GM06990 (cell line): Measurements from ENCODE around the gene POLR3GL.
"Not testable (repeated sequence)": the region's sequence is repeated elsewhere in the genome, so short reads cannot be mapped to it uniquely, and the experiment has no call there.

ENCODE experiments used
- DNase-seq: peaks from one replicate; pipeline ENCODE4 v3.0.0-alpha.2; 2011; ENCODE audit not compliant: insufficient read length; ENCODE audit errors: extremely low read depth
- H3K27me3 ChIP-seq: replicated peaks from 2 replicates; pipeline ENCODE4 v1.6.0; 2011; ENCODE audit warnings: low read length; ENCODE audit not compliant: control insufficient read depth, insufficient read depth
- H3K36me3 ChIP-seq: 2 replicates; pipeline ENCODE4 v1.5.1; 2011; ENCODE audit warnings: low read length; ENCODE audit not compliant: control insufficient read depth, insufficient read depth
- H3K4me3 ChIP-seq: replicated peaks from 2 replicates; pipeline ENCODE4 v1.5.1; 2011; ENCODE audit warnings: low read depth, mild to moderate bottlenecking, control low read depth, low read length
- TF ChIP-seq, protein P1 (sequence below): IDR thresholded peaks from 2 replicates; pipeline ENCODE4 v1.5.1; 2011; ENCODE audit warnings: low read length, control low read depth, mild to moderate bottlenecking, inconsistent platforms; ENCODE audit not compliant: insufficient read depth, poor library complexity, severe bottlenecking

The POLR3GL gene

GRCh38 chr1:145927916-145928643 lies 36.4 kb upstream of the POLR3GL start:
- Histone ChIP-seq H3K4me3 (peak overlapping the region; percentile 94), H3K36me3 (peaks cover 1% of the 10 kb centered on the region), H3K27me3 (no peaks in the 10 kb centered on the region)
- DNase-seq = peak; percentile 23
- TF ChIP-seq, protein P1, sequence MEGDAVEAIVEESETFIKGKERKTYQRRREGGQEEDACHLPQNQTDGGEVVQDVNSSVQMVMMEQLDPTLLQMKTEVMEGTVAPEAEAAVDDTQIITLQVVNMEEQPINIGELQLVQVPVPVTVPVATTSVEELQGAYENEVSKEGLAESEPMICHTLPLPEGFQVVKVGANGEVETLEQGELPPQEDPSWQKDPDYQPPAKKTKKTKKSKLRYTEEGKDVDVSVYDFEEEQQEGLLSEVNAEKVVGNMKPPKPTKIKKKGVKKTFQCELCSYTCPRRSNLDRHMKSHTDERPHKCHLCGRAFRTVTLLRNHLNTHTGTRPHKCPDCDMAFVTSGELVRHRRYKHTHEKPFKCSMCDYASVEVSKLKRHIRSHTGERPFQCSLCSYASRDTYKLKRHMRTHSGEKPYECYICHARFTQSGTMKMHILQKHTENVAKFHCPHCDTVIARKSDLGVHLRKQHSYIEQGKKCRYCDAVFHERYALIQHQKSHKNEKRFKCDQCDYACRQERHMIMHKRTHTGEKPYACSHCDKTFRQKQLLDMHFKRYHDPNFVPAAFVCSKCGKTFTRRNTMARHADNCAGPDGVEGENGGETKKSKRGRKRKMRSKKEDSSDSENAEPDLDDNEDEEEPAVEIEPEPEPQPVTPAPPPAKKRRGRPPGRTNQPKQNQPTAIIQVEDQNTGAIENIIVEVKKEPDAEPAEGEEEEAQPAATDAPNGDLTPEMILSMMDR = no peak

DNA sequence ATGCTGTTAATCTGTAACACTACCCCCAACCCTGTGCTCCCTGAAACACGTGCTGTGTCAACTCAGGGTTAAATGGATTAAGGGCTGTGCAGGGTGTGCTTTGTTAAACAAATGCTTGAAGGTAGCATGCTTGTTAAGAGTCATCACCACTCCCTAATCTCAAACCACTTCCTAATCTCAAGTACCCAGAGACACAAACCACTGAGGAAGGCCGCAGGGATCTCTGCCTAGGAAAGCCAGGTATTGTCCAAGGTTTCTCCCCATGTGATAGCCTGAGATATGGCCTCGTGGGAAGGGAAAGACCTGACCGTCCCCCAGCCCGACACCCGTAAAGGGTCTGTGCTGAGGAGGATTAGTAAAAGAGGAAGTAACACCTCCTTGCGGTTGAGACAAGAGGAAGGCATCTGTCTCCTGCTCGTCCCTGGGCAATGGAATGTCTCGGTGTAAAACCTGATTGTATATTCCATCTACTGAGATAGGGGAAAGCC lies 31.9 kb upstream of the POLR3GL start:
- not testable (repeated sequence) for H3K27me3 ChIP-seq, H3K36me3 ChIP-seq, DNase-seq, H3K4me3 ChIP-seq

DNA sequence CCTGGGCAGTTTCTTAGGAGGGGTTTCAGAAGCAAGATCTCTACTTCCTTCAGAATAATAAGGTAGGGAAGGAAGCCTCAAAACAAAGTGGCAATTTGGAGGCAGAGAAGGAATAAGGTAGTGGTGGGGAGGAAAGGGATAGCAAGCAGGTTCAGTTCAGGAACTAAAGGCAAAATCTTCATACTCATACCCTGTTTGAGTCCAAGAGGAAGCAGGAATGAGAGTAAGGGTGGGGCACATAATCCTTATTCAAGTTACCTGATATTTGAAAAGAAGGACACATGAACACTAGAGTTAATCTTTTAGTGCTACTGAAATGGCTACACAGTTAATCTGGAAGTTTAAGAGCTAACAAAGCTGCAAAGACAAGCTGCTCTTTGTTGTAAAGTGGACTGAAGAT lies 28.8 kb upstream of the POLR3GL start:
- DNase-seq = no peak
- H3K4me3 ChIP-seq = no peak overlapping the region
- peaks cover 2% of the 10 kb centered on the region for H3K36me3 ChIP-seq
- H3K27me3 ChIP-seq = no peaks in the 10 kb centered on the region
- TF ChIP-seq, protein P1 = no peak

DNA sequence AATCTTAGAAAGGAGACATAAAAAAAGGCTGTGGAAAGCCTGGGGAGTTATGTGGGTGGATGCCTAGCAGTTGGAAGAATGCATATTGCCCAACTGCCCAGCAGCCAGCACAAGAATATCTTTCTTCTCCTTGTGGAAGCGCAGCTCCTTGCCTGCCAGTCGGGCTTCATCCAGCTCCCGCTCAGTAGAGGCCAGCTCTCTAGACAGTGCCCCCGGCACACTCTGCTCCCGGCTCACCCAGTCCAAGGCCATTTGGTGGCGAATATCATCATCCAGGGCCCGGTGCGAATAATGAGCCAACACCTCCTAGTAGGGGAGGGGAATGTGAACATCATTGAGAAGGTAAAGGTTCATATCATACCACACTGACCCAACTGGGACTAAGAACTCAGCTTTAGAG lies 28.2 kb upstream of the POLR3GL start:
- H3K36me3 ChIP-seq = peaks cover 2% of the 10 kb centered on the region
- no peak for DNase-seq
- TF ChIP-seq, protein P1 = no peak
- H3K27me3 ChIP-seq = no peaks in the 10 kb centered on the region
- H3K4me3 ChIP-seq = no peak overlapping the region

GRCh38 chr1:145937436-145937835 lies 27.1 kb upstream of the POLR3GL start:
- no peak for DNase-seq
- Histone ChIP-seq H3K4me3 (no peak overlapping the region), H3K36me3 (peaks cover 3% of the 10 kb centered on the region), H3K27me3 (no peaks in the 10 kb centered on the region)
- TF ChIP-seq, protein P1 = no peak

DNA sequence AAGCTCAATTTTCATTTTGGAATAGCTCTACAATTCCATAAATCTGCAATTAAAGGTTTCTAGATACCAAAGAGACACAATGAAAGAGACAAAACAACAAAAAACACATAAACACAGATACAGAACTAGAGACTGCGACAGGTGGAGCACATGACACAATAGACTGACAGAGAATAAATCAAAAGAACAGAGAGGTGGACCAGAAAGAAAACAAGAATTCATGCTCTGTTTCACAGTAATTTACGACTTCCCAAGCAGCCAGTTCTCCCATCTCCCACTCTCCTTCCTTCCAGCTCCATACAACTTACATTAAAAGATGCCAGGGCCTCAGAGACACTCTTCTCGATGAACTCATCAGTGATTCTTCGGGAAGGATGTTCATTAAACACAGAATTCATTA lies 22.1 kb upstream of the POLR3GL start:
- peaks cover 1% of the 10 kb centered on the region for H3K36me3 ChIP-seq

More for the DNA sequence above, 22.1 kb upstream of the POLR3GL start:
- TF ChIP-seq, protein P1 = no peak
- Histone ChIP-seq H3K4me3 (no peak overlapping the region), H3K27me3 (no peaks in the 10 kb centered on the region)
- DNase-seq = no peak
